Measurements from ENCODE around the gene ATL3.

GRCh38 chr11:63699896-63700295, 28.7 kb upstream of the ATL3 start:
- no peak for TF ChIP-seq CEBPB (IDR thresholded peaks at IDR 0.05; ENCODE audit: low read depth)
- TF ChIP-seq POLR2A (IDR thresholded peaks at IDR 0.05; ENCODE audit: borderline replicate concordance, extremely low read depth, insufficient read depth, insufficient read length), result no peak
- TF ChIP-seq, protein P1, sequence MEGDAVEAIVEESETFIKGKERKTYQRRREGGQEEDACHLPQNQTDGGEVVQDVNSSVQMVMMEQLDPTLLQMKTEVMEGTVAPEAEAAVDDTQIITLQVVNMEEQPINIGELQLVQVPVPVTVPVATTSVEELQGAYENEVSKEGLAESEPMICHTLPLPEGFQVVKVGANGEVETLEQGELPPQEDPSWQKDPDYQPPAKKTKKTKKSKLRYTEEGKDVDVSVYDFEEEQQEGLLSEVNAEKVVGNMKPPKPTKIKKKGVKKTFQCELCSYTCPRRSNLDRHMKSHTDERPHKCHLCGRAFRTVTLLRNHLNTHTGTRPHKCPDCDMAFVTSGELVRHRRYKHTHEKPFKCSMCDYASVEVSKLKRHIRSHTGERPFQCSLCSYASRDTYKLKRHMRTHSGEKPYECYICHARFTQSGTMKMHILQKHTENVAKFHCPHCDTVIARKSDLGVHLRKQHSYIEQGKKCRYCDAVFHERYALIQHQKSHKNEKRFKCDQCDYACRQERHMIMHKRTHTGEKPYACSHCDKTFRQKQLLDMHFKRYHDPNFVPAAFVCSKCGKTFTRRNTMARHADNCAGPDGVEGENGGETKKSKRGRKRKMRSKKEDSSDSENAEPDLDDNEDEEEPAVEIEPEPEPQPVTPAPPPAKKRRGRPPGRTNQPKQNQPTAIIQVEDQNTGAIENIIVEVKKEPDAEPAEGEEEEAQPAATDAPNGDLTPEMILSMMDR (IDR thresholded peaks at IDR 0.05 in 2 of 3, conservative IDR thresholded peaks at IDR 0.05 in 1 of 3; ENCODE audit: borderline replicate concordance in 1 of 3, insufficient read depth in 1 of 3, low read depth in 2 of 3, low read length in 2 of 3), result no peak
